HTR-8/SVneo (cell line): Measurements from ENCODE around the gene ASB3.
"Not testable (repeated sequence)": the region's sequence is repeated elsewhere in the genome, so short reads cannot be mapped to it uniquely, and the experiment has no call there.

ENCODE experiments used
- DNase-seq: peaks from one replicate; pipeline ENCODE4 v3.0.0; 2011; ENCODE audit warnings: low spot score, mixed read lengths; ENCODE audit not compliant: insufficient read length
- FAIRE-seq: peaks from 2 replicates; lab custom pipeline; 2011; peaks lifted over from hg19 to GRCh38; lab: Jason Lieb, UNC

Gene ASB3

DNA sequence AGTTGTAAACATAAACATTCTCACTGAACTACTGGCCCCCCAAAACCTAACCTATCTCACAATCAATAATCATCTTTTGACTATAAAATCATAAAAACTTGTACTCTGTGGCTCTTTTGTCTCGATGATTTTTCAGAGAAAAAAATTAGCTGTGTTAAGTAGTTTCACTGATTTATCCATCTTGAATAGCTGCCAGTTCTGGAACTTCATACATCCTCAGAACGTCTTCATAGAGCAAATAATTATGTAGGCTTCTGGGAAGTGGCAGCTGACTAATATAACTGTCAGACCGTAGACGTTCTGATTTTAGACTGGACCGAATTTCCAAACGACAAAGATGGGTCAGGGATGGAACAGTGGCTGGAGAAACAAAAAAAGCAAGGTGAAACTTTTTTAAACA lies 116.4 kb downstream of the ASB3 start:
- DNase-seq (no peak), FAIRE-seq (no peak)

DNA sequence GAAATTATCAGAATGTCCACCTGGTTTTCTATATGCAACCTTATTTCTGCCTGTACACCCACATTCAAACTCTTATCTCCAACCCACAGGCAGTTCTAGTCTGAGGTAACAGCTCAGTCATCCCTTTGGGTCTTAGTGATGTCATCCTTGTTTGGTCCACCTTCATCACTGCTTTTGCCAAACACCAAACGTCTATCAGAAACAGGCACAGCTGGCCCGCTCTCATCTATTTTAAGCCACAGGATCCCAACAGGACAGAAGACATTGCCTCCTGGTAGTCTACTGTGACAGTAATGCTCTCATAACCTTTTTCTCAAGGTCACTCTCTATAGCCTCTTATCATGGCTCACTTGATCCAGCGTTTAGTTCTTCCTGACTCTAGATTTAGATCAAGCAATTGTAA lies 118.1 kb downstream of the ASB3 start:
- FAIRE-seq = no peak
- DNase-seq = no peak

DNA sequence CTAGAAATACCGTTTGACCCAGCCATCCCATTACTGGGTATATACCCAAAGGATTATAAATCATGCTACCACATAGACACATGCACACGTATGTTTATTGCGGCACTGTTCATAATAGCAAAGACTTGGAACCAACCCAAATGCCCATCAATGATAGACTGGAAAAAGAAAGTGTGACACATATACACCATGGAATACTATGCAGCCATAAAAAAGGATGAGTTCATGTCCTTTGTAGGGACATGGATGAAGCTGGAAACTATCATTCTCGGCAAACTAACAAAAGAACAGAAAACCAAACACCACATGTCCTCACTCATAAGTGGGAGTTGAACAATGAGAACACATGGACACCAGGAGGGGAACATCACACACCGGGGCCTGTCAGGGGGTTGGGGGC lies 119.6 kb downstream of the ASB3 start:
- not testable (repeated sequence) for DNase-seq, FAIRE-seq

DNA sequence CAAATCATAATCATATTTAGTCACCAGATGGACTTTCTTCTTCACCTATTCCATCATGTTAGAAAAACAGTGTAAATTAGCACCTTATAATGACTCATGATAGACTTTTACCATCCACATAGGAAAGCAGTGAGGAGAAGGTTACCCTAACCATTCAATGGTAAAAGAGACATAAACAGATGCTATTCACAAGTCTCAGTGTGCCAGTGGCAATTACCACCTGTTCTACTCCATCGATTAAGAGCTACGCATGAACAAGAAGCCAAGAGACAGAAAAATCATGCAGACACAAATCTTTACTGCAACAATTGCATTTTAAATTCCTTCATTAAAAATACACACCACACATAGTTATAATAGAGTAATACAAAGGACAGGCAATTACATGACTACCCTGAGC lies 125.9 kb downstream of the ASB3 start:
- no peak for FAIRE-seq

DNA sequence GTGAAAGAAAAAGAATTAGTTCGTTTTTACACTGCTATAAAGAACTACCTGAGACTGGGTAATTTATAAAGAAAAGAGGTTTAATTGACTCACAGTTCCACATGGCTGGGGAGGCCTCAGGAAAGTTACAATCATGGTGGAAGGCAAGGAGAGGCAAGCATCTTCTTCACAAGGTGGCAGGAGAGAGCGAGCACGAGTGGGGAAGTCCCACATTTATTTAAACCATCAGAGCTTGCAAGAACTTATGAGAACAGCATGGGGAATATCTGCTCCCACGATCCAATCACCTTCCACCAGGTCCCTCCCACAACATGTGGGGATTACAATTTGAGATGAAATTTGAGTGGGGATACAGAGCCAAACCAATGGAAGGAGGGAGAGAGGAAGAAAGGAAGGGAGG lies 128.3 kb downstream of the ASB3 start:
- DNase-seq, FAIRE-seq: not testable (repeated sequence)

More for the DNA sequence above, 125.9 kb downstream of the ASB3 start:
- DNase-seq = no peak

DNA sequence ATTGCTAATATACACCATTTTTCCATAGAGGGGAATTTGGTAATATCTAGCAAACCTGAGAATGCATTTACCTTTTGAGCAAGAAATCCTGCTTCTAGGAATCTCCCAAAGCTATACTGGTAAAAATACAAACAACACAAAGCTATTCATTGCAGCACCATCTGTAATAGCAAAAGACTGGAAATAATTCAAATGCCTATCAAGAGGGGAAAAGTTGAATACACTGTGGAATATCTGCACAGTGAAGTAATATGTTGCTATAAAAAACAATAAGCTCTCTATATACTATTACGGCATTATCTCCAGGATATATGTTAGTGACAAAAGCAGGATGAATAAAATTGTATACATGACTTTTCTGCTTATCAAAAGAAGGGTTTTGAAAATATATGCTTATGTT lies 131.5 kb downstream of the ASB3 start:
- no peak for DNase-seq
- FAIRE-seq = no peak

DNA sequence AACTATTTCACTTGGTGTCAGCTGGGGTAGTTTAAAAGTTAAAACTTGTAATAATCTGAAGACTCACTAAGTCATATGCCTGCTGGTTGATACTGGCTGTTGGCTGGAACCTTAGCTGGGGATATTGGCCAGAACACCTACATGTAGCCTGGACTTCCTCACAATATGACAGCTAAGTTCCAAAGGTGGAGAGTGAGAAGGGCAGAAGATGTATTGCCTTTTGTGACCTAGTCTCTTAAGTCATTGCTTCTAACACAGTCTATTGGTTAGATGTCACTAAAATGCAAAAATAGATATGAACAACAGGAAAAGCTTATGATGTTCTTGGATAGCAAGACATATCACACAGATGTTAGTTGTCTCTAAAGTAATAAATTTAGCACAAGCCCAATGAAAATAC lies 132.4 kb downstream of the ASB3 start:
- FAIRE-seq (no peak), DNase-seq (no peak)

DNA sequence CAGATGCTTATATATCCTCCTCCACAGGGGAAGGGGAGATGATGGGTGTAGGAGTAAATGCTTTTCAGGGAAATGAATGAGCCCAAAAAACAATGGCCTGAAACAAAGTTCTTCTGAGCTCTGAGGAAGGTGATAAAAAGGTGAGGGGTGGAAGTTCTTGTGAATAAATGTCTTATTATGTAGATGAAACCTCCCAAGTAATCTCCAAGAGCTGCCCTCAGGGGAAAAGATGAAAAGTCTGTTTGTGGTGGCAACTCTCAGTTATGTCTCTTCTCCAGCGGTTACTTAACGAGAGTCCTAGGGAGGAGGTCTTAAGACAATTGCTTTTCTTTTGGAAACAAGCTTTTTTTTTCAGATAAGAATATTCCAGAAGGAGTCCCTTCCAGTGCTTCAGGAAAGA lies 134.6 kb downstream of the ASB3 start:
- FAIRE-seq = no peak

DNA sequence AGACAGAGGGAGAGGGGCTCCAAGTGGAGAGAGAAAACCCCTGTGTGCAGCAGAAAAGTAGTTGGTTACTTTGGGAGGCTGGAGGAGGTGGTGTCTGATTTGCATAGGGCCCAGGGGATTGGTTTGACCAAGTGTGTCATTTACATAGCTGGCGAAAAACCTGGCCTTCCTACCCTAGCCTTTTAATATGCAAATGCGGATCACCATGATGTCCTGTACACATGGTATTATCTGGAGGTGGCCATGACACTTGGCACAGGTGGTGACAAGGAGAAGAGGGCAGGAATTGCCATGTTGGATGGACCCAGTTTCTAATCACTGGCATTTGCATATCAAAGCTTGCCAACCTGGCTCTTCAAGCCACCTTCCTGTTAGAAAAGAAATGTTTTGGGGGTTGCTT lies 140.0 kb downstream of the ASB3 start:
- FAIRE-seq = peak; percentile 79
- DNase-seq = no peak

More for the DNA sequence above, 134.6 kb downstream of the ASB3 start:
- DNase-seq = no peak

DNA sequence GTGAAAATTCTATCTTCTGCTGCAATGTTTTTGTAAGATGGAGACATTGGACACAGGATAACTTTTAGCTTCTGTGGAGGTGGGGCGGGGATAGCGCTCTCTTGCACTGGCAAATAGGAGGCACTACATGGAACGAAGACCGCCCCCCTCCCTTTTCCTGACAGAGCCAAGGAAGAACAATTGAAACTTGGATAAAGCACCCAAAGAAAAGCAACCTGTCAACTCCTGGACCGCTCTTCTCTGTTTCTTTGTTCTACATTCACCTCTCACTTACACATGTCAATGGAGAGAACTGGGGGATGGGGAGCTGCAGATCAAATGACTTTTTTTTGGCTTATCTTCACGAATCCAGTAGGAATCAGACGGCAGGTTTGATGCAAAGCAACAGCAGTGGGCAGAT lies 145.5 kb downstream of the ASB3 start:
- DNase-seq = no peak
- FAIRE-seq = peak; percentile 26

DNA sequence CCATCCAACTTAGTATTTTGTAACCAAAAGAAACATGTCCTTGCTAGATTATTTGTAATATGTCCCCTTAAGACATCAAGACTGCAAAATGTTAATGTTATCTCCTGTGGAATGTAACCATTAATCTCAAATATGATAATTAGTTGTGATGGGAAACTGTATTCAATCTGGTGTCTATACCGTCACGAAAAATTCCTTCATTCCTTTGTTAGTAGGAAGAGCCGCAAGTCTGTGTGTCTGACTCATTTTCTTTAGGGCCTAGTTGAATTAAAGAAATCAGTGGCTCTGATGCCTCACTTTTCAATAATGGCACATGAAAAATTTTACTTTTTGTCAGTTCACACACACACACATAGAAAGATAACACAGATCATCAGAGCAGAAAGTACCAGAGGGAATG lies 146.3 kb downstream of the ASB3 start:
- DNase-seq (no peak), FAIRE-seq (no peak)

DNA sequence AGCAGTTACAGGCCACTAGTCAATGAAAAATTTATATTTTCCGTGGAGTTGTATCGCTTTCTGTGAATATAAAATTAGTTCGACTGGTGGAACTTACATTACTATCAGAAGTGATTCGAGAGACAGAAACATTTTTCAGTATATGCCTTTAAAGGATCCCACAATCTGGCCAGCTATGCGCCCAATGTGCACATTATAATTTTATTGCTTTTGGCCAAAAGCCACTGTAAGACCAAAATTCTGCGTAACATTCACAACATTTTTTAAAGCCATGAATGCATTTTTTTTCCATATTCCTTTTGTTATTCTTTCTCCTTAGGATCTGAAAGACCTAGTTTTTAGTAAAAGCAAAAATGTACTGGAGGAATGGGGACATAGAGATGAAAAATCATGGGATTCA lies 150.2 kb downstream of the ASB3 start:
- DNase-seq (no peak), FAIRE-seq (no peak)

DNA sequence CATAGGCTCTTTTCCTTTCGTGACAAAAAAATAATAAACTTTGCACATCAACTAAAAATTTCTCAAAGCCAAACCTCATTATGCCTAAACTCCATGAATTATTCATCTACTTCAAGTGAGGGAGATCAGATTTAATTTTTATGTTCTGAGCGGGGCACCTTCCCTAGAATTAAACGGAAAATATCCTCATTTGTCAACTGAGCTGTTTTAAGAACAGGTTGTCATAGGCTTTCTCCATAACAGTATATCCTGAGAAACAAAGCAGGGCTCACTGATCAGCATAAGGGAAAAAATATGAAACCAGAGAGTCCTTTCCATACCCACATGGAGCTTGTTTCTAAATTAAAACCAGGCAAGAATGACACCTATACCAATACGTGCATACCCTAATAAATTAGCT lies 150.6 kb downstream of the ASB3 start:
- FAIRE-seq (no peak), DNase-seq (no peak)

DNA sequence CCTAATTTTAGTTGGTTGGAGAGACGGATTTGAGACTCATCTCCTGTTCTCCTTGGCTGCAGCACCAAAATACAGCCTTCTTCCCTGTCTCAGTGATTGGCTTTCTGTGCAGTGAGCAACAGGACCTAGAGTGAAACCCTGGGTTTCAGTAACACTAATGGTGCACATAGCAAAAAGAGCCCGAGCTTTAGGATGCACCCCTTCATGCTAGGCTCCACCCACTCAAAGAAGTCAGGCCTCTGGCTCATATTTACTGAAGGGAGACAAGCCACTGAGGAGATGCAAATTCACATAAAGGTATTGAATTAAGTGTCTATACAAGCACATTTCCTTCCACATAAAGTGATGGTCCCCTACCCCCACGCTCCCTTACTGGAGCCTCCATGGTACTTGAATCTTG lies 151.1 kb downstream of the ASB3 start:
- FAIRE-seq (no peak), DNase-seq (no peak)

DNA sequence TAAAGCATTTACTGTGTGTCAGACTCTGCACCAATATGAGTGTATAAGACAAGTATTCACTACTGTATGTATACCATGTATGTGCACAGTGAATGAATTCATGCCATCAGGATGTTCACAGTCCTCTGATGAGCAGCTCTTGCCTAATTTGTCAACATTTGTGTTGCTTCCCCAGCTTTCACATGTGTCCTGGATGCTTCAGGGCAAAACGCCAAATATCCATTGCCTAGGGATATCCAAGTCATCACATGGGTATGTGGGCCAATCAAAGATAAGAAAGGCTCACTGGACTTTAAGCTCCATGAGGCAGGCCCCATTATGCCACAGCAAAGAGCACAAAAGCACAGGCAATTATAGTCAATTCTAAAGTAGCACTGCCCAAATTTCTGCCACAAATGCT lies 153.3 kb downstream of the ASB3 start:
- FAIRE-seq (peak; percentile 86), DNase-seq (peak; percentile 15)

DNA sequence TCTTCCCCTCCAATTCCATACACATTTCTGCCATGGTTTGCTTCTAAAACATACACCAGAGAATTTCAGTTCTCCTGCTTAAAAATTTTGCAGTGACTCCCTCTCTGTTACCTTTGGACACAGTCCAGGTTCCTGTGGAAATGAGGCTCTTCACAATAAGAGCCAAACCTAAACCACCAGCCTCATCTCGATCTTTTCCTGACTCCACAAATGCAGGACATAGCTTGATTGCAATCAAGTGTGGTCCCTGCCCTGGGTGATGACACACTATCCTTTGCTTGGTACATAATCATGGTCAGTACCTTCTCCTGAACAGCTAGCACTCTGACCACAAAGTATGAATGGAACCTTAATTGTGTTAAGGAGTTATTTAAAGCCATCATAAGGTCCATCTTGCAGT lies 154.0 kb downstream of the ASB3 start:
- DNase-seq (no peak), FAIRE-seq (no peak)

DNA sequence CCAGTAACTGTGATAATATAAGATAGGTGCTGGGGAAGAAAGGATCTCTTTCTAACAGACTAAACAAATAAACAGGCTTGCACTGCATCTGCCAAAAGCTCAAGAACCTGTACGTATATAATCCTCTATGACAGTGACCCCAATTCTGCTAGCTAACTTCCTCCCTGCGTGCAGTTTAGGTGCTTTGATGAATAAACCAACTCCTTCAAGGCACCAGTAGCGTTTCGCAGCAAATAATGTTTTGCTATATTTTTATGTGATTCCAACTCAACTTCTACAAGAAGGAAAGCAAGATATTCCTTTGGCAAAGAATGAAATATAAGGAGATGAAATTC lies 154.7 kb downstream of the ASB3 start:
- no peak for FAIRE-seq

DNA sequence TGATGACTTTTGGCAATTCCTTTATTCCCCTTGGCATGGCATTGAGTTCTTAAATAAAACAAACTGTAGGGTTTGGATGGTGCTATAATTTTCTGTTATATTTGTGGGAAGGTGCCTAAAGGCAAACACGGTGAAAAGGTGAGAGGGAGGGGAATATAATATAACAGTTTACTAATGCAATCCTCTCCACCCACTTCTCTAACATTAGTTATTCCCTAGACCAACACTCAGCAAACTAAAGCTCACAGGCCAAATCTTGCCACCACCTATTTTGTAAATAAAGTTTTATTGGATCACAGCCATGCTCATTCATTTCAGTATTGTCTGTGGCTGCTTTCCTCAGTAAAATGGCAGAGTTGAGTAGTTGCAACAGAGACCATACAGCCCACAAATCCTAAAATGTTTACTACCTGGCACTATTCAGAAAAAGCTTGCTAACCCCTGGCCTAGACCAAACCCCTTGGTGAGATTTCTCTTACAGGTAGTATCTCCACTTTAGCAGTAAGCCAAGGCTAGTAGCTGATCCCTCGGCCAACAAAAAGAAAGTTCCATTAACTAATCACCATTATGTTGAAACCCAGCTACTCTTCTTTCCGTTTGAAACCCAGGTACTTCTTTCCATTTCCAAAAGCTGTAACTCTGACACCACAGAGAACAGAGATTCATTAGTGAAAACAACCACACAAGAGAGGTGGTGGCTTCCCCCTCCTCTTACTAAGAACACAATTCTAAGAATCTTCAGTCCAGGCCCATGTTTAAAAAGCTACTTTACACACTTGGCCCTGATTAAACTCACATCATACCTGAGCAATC lies 155.2 kb downstream of the ASB3 start:
- FAIRE-seq = no peak
- DNase-seq = no peak

More for the DNA sequence above, 154.7 kb downstream of the ASB3 start:
- DNase-seq = no peak

DNA sequence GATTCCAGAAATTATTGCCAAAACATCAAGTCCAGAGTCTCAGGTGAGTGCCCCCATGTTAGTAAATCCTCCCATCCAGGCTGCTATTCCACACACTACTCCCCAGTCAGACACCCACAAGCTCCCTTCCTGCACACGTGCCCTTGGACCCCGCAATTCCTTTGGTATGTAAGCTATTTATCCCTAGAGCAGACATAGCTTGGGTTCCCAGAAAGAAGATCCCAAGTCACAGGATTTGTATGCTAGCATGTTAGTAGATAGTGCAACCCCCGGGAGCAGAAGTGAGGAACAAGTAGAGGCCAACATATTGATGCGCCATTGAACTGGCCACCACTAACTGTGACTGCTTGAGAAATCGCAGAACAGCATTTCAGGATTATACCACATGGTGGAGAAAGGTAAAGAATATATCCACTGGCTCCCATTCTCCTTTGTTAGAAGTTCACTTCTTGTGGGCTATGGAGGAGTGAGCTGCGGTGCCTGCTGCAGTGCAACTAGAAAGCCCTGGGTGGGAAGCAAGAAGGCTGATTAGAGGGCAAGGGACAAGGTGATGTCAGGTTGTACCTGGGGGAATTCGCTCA lies 156.6 kb downstream of the ASB3 start:
- FAIRE-seq = no peak
- no peak for DNase-seq

DNA sequence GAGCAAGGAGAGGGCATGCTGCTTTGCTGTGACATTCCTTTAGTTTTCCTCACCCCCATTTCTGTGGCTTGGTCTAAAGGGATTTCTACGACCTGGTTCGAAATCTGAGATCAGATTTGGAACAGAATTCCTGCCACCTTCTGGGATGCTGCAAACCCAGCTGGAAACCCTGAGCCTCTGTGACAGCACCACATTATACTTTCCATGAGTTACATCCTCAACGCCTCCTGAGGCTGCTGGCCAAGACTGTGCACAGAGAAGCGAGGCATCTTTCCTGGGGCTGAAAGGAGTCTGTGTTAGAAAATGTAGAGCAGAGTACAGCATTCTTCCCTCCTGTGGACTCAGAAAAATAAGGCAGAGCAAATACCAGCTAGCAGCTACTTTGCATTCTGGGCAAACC lies 157.3 kb downstream of the ASB3 start:
- no peak for FAIRE-seq
- no peak for DNase-seq

DNA sequence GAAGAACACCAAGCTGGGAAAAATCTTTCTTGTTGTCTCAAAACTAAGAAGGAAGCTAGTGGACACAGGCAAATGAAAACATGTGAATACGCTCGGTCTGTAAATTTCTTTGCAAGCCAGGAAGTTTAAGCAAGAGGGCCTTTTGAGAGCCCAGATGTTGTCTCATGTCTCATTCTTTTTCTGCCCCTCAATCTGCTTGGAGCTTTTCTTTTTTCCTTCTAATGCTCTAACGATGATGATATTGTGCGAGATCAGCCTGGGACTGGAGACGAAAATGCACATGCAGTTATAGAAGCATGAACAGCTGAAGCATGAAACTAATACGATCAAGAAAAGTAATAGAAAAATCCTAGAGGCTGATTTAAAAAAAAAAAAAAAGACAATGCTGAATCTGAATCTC lies 157.8 kb downstream of the ASB3 start:
- DNase-seq = no peak
- FAIRE-seq = no peak

DNA sequence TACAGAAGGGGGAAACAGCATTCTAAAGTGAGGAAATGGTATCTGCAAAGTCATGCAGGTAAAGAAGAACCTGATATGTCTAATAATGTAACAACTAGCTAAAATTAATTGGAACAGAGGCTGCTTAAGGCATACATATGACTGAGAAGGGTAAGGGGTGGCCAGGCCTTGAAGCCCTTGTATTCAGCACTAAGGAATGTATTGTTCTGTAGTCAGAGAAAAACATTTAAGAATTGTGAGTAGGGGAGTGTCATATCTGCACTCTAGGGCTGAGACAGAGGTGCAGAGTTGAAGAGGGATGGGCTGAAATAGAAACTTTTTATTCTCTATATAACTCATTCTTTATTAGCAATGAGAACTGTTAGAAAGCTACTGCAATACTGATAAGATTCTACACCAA lies 164.6 kb downstream of the ASB3 start:
- FAIRE-seq = no peak
- DNase-seq = no peak
